ENCODE results near the gene EML3.
A peak's percentile ranks its signal among the peaks of the same experiment; 100 is the strongest.

EML3 gene

GRCh38 chr11:62577046-62577714 is 35.4 kb downstream of the EML3 start:
- no CpG with 5 or more reads among the region's 12 CpGs for WGBS, 2 donors (ENCODE audit: extremely low coverage in 2 of 2, insufficient read length in 2 of 2, insufficient replicate concordance in 1 of 2)

GRCh38 chr11:62575837-62576236 is 36.7 kb downstream of the EML3 start:
- Histone ChIP-seq H2BK120ac (ENCODE audit: low read depth, low read length) (no peak overlapping the region), H3K14ac (ENCODE audit: low read length) (no peak overlapping the region), H3K27ac (replicated peaks; ENCODE audit: low read length) (no peak overlapping the region), H3K18ac (ENCODE audit: low read length) (no peak overlapping the region), H3K4ac (ENCODE audit: low read length) (no peak overlapping the region), H4K8ac (ENCODE audit: low read depth, low read length) (no peak overlapping the region), H2AK5ac (ENCODE audit: low read depth, low read length) (no peak overlapping the region), H3K4me2 (ENCODE audit: insufficient read depth, low read length, poor library complexity, severe bottlenecking) (no peak overlapping the region), H3K9me3 (replicated peaks in 1 of 2; ENCODE audit: control insufficient read depth in 2 of 2, insufficient read depth in 1 of 2, low read depth in 1 of 2, low read length in 2 of 2) (no peaks in the 10 kb centered on the region), H2AFZ (ENCODE audit: low read length) (no peak overlapping the region), H3K23ac (ENCODE audit: low read depth, low read length, poor library complexity) (no peak overlapping the region), H3K9ac (ENCODE audit: low read depth, low read length, poor library complexity) (no peak overlapping the region), H3K27me3 (ENCODE audit: control insufficient read depth in 3 of 3, insufficient read depth in 3 of 3, low read depth in 1 of 3, low read length in 3 of 3) (no peaks in the 10 kb centered on the region), H2BK15ac (ENCODE audit: low read length) (no peak overlapping the region), H3K36me3 (replicated peaks in 1 of 2; ENCODE audit: control insufficient read depth in 2 of 2, insufficient read depth in 2 of 2, low read length in 2 of 2) (peaks cover 34 to 80% of the 10 kb centered on the region in 2 donors), H4K91ac (ENCODE audit: low read depth, low read length, poor library complexity) (no peak overlapping the region), H3K4me3 (ENCODE audit: low read length in 2 of 2) (no peak overlapping the region), H3K4me1 (ENCODE audit: control insufficient read depth in 2 of 2, insufficient read depth in 1 of 2, low read depth in 1 of 2, low read length in 2 of 2) (peaks cover 7 to 15% of the 10 kb centered on the region in 2 donors), H2BK12ac (ENCODE audit: low read length) (no peak overlapping the region), H3K79me1 (ENCODE audit: low read depth, low read length) (peaks cover 10% of the 10 kb centered on the region), H2BK5ac (ENCODE audit: low read length) (no peak overlapping the region)
- no peak for DNase-seq (ENCODE audit: low spot score)
- no CpG with 5 or more reads among the region's 14 CpGs for WGBS, 2 donors (ENCODE audit: extremely low coverage in 2 of 2, insufficient read length in 2 of 2, insufficient replicate concordance in 1 of 2)

More at GRCh38 chr11:62577046-62577714, 35.4 kb downstream of the EML3 start:
- H3K27ac ChIP-seq (replicated peaks; ENCODE audit: low read length): no peak overlapping the region
- H3K4ac ChIP-seq (ENCODE audit: low read length): no peak overlapping the region
- no peak overlapping the region for H2BK120ac ChIP-seq (ENCODE audit: low read depth, low read length)
- H2BK12ac ChIP-seq (ENCODE audit: low read length): no peak overlapping the region
- H3K4me1 ChIP-seq (ENCODE audit: control insufficient read depth in 2 of 2, insufficient read depth in 1 of 2, low read depth in 1 of 2, low read length in 2 of 2): peaks cover 5 to 15% of the 10 kb centered on the region in 2 donors
- DNase-seq (ENCODE audit: low spot score): no peak
- no peak overlapping the region for H3K4me2 ChIP-seq (ENCODE audit: insufficient read depth, low read length, poor library complexity, severe bottlenecking)
- no peak overlapping the region for H2AFZ ChIP-seq (ENCODE audit: low read length)
- H4K91ac ChIP-seq (ENCODE audit: low read depth, low read length, poor library complexity): no peak overlapping the region
- H3K18ac ChIP-seq (ENCODE audit: low read length): no peak overlapping the region
- H2AK5ac ChIP-seq (ENCODE audit: low read depth, low read length): no peak overlapping the region
- no peak overlapping the region for H4K8ac ChIP-seq (ENCODE audit: low read depth, low read length)
- H2BK5ac ChIP-seq (ENCODE audit: low read length): no peak overlapping the region
- H3K23ac ChIP-seq (ENCODE audit: low read depth, low read length, poor library complexity): no peak overlapping the region
- H3K9me3 ChIP-seq (replicated peaks in 1 of 2; ENCODE audit: control insufficient read depth in 2 of 2, insufficient read depth in 1 of 2, low read depth in 1 of 2, low read length in 2 of 2): no peaks in the 10 kb centered on the region
- no peaks in the 10 kb centered on the region for H3K27me3 ChIP-seq (ENCODE audit: control insufficient read depth in 3 of 3, insufficient read depth in 3 of 3, low read depth in 1 of 3, low read length in 3 of 3)
- no peak overlapping the region for H3K9ac ChIP-seq (ENCODE audit: low read depth, low read length, poor library complexity)
- no peak overlapping the region for H3K4me3 ChIP-seq (ENCODE audit: low read length in 2 of 2)
- H3K36me3 ChIP-seq (replicated peaks in 1 of 2; ENCODE audit: control insufficient read depth in 2 of 2, insufficient read depth in 2 of 2, low read length in 2 of 2): peaks cover 25 to 80% of the 10 kb centered on the region in 2 donors
- H3K79me1 ChIP-seq (ENCODE audit: low read depth, low read length): peaks cover 6% of the 10 kb centered on the region
- no peak overlapping the region for H2BK15ac ChIP-seq (ENCODE audit: low read length)
- no peak overlapping the region for H3K14ac ChIP-seq (ENCODE audit: low read length)

GRCh38 chr11:62575156-62575555 is 37.4 kb downstream of the EML3 start:
- no peak for DNase-seq (ENCODE audit: low spot score)
- H4K91ac ChIP-seq (ENCODE audit: low read depth, low read length, poor library complexity): no peak overlapping the region
- peak overlapping the region; percentile 86 for H3K14ac ChIP-seq (ENCODE audit: low read length)
- no CpG with 5 or more reads among the region's 17 CpGs for WGBS, 2 donors (ENCODE audit: extremely low coverage in 2 of 2, insufficient read length in 2 of 2, insufficient replicate concordance in 1 of 2)
- no peak overlapping the region for H2AFZ ChIP-seq (ENCODE audit: low read length)
- H3K4me3 ChIP-seq (ENCODE audit: low read length in 2 of 2): peak overlapping the region in 1 of 2 donors; percentile 94
- peaks cover 7 to 15% of the 10 kb centered on the region in 2 donors for H3K4me1 ChIP-seq (ENCODE audit: control insufficient read depth in 2 of 2, insufficient read depth in 1 of 2, low read depth in 1 of 2, low read length in 2 of 2)
- H3K4me2 ChIP-seq (ENCODE audit: insufficient read depth, low read length, poor library complexity, severe bottlenecking): no peak overlapping the region
- H3K9me3 ChIP-seq (replicated peaks in 1 of 2; ENCODE audit: control insufficient read depth in 2 of 2, insufficient read depth in 1 of 2, low read depth in 1 of 2, low read length in 2 of 2): no peaks in the 10 kb centered on the region
- H3K9ac ChIP-seq (ENCODE audit: low read depth, low read length, poor library complexity): peak overlapping the region; percentile 34
- no peak overlapping the region for H3K18ac ChIP-seq (ENCODE audit: low read length)
- H2BK12ac ChIP-seq (ENCODE audit: low read length): peak overlapping the region; percentile 35
- H2AK5ac ChIP-seq (ENCODE audit: low read depth, low read length): no peak overlapping the region
- H3K79me1 ChIP-seq (ENCODE audit: low read depth, low read length): peaks cover 10% of the 10 kb centered on the region
- H4K8ac ChIP-seq (ENCODE audit: low read depth, low read length): peak overlapping the region; percentile 95
- H2BK15ac ChIP-seq (ENCODE audit: low read length): no peak overlapping the region
- no peak overlapping the region for H3K23ac ChIP-seq (ENCODE audit: low read depth, low read length, poor library complexity)
- no peak overlapping the region for H2BK120ac ChIP-seq (ENCODE audit: low read depth, low read length)
- H3K27ac ChIP-seq (replicated peaks; ENCODE audit: low read length): no peak overlapping the region
- H2BK5ac ChIP-seq (ENCODE audit: low read length): no peak overlapping the region
- no peaks in the 10 kb centered on the region for H3K27me3 ChIP-seq (ENCODE audit: control insufficient read depth in 3 of 3, insufficient read depth in 3 of 3, low read depth in 1 of 3, low read length in 3 of 3)
- H3K36me3 ChIP-seq (replicated peaks in 1 of 2; ENCODE audit: control insufficient read depth in 2 of 2, insufficient read depth in 2 of 2, low read length in 2 of 2): peaks cover 40 to 84% of the 10 kb centered on the region in 2 donors
- H3K4ac ChIP-seq (ENCODE audit: low read length): no peak overlapping the region

- H3K4me3 ChIP-seq (ENCODE audit: low read length in 2 of 2): peak overlapping the region; percentile 84 to 94
- no peak overlapping the region for H3K14ac ChIP-seq (ENCODE audit: low read length)
- H2BK12ac ChIP-seq (ENCODE audit: low read length): no peak overlapping the region
- H2BK5ac ChIP-seq (ENCODE audit: low read length): no peak overlapping the region
- no peak overlapping the region for H3K4ac ChIP-seq (ENCODE audit: low read length)
- peak overlapping the region; percentile 83 for H3K4me2 ChIP-seq (ENCODE audit: insufficient read depth, low read length, poor library complexity, severe bottlenecking)
- peak overlapping the region; percentile 82 for H3K9ac ChIP-seq (ENCODE audit: low read depth, low read length, poor library complexity)
- H4K91ac ChIP-seq (ENCODE audit: low read depth, low read length, poor library complexity): peak overlapping the region; percentile 47
- no CpG with 5 or more reads among the region's 33 CpGs for WGBS, 2 donors (ENCODE audit: extremely low coverage in 2 of 2, insufficient read length in 2 of 2, insufficient replicate concordance in 1 of 2)
- no peak overlapping the region for H3K23ac ChIP-seq (ENCODE audit: low read depth, low read length, poor library complexity)
- no peaks in the 10 kb centered on the region for H3K9me3 ChIP-seq (replicated peaks in 1 of 2; ENCODE audit: control insufficient read depth in 2 of 2, insufficient read depth in 1 of 2, low read depth in 1 of 2, low read length in 2 of 2)
- no peaks in the 10 kb centered on the region for H3K27me3 ChIP-seq (ENCODE audit: control insufficient read depth in 3 of 3, insufficient read depth in 3 of 3, low read depth in 1 of 3, low read length in 3 of 3)
- peak overlapping the region; percentile 66 for H3K18ac ChIP-seq (ENCODE audit: low read length)
- peaks cover 10% of the 10 kb centered on the region for H3K79me1 ChIP-seq (ENCODE audit: low read depth, low read length)
- peaks cover 7 to 15% of the 10 kb centered on the region in 2 donors for H3K4me1 ChIP-seq (ENCODE audit: control insufficient read depth in 2 of 2, insufficient read depth in 1 of 2, low read depth in 1 of 2, low read length in 2 of 2)
- no peak overlapping the region for H2BK120ac ChIP-seq (ENCODE audit: low read depth, low read length)
- H4K8ac ChIP-seq (ENCODE audit: low read depth, low read length): peak overlapping the region; percentile 24
- no peak for DNase-seq (ENCODE audit: low spot score)
- no peak overlapping the region for H2BK15ac ChIP-seq (ENCODE audit: low read length)
- H2AK5ac ChIP-seq (ENCODE audit: low read depth, low read length): no peak overlapping the region
- peak overlapping the region; percentile 42 for H3K27ac ChIP-seq (replicated peaks; ENCODE audit: low read length)
- peak overlapping the region; percentile 91 for H2AFZ ChIP-seq (ENCODE audit: low read length)
- H3K36me3 ChIP-seq (replicated peaks in 1 of 2; ENCODE audit: control insufficient read depth in 2 of 2, insufficient read depth in 2 of 2, low read length in 2 of 2): peaks cover 42 to 84% of the 10 kb centered on the region in 2 donors
These were observed 38.1 kb downstream of the EML3 start for GRCh38 chr11:62574363-62575071.

All from neuronal stem cell (in vitro differentiated cells).